Spleen (tissue), 11 donors: ENCODE results near the gene CCPG1. TPM values are rescaled to one million over a fixed set of nuclear protein-coding genes. Genes with fewer than 3 reads are reported as not detected.

Experiments used
- DNase-seq: peaks from one replicate; pipeline ENCODE4 v3.0.0-alpha.2; 2020
- H3K27ac ChIP-seq, 8 donors: fragments of 200-600 bp; sonication (generic) in 7 of 8; 1 replicate in 4 of 8; 2 replicates in 4 of 8; pipeline versions ENCODE4 v1.5.0 to v1.8.0; 2016 to 2021; ENCODE audit warnings: inconsistent platforms in 4 of 8, mild to moderate bottlenecking in 4 of 8, moderate library complexity in 1 of 8
- H3K27me3 ChIP-seq, 7 donors: fragments of 200-600 bp; sonication (generic) in 6 of 7; replicated peaks in 1 of 7; 1 replicate in 4 of 7; 2 replicates in 3 of 7; pipeline versions ENCODE4 v1.5.0 to v1.8.0; 2016 to 2021; ENCODE audit warnings: inconsistent platforms in 3 of 7, mild to moderate bottlenecking in 1 of 7
- H3K36me3 ChIP-seq, 6 donors: fragments of 200-600 bp; sonication (generic) in 5 of 6; 1 replicate in 4 of 6; 2 replicates in 2 of 6; pipeline versions ENCODE4 v1.5.0 to v1.8.0; 2016 to 2021; ENCODE audit warnings: inconsistent platforms in 2 of 6
- H3K4me1 ChIP-seq, 6 donors: fragments of 200-600 bp; sonication (generic) in 5 of 6; 1 replicate in 3 of 6; 2 replicates in 3 of 6; pipeline versions ENCODE4 v1.5.0 to v1.8.0; 2016 to 2021; ENCODE audit warnings: inconsistent platforms in 3 of 6
- H3K4me3 ChIP-seq, 8 donors: fragments of 200-600 bp; sonication (generic) in 7 of 8; 1 replicate in 4 of 8; 2 replicates in 4 of 8; pipeline versions ENCODE4 v1.5.0 to v1.8.0; 2016 to 2021; ENCODE audit warnings: inconsistent platforms in 4 of 8, mild to moderate bottlenecking in 4 of 8, moderate library complexity in 2 of 8
- H3K9me3 ChIP-seq, 8 donors: fragments of 200-600 bp; sonication (generic) in 7 of 8; 1 replicate in 4 of 8; 2 replicates in 4 of 8; pipeline versions ENCODE4 v1.5.0 to v1.8.0; 2016 to 2021; ENCODE audit warnings: inconsistent platforms in 4 of 8
- POLR2A ChIP-seq, 3 donors: fragments of 450-650 bp; IDR thresholded peaks; one replicate each; pipeline ENCODE4 v1.5.1; 2017; ENCODE audit warnings: antibody characterized with exemption in 3 of 3, mild to moderate bottlenecking in 1 of 3
- POLR2AphosphoS5 ChIP-seq, 3 donors: sonication (generic); formaldehyde crosslinking; IDR thresholded peaks; one replicate each; pipeline ENCODE4 v1.5.1; 2017; ENCODE audit warnings: antibody characterized with exemption in 3 of 3
- WGBS, 5 donors: extraction: QIAGEN DNeasy Blood & Tissue Kit in 3 of 5; methylation state at CpG; one replicate each; pipeline versions ENCODE4 v1.1.5 to v1.1.7; 2013 to 2018; 5-methylcytosine and 5-hydroxymethylcytosine counted together
- intact Hi-C: fragments of 100-400 bp; cut with DNase I; formaldehyde crosslinking; loops from one replicate; pipeline ENCODE4 v1.15.0; 2023; ENCODE audit warnings: low total_unique reads
- polyA plus RNA-seq, 3 donors: library from polyadenylated mRNA; stranded (reverse); fragments of 200-250 nt; gene quantifications; one replicate each; pipeline ENCODE4 v1.2.1, GENCODE V29; 2013
- total RNA-seq, 7 donors: library from RNA; depleted of rRNA in 3 of 7; stranded (reverse); fragments of >200 nt in 3 of 7; fragmentation: NEBNext Ultra II Directional in 4 of 7; extraction: Animal tissue kit (Norgen Biotek cat#: 25700) in 4 of 7; gene quantifications; one replicate each; pipeline versions ENCODE4 v1.1.0 to v1.2.1, GENCODE V29; 2016 to 2021
- TF ChIP-seq, protein P1 (sequence below), 11 experiments: fragments of 200-600 bp in 7 of 11; fragments of 450-650 bp in 4 of 11; sonication (generic) in 4 of 11; IDR thresholded peaks in 8 of 11; conservative IDR thresholded peaks in 3 of 11; 1 replicate in 7 of 11; 2 replicates in 4 of 11; pipeline versions ENCODE4 v1.4.0 to v1.8.0; 2016 to 2021; ENCODE audit warnings: antibody characterized with exemption in 11 of 11, inconsistent platforms in 4 of 11, mild to moderate bottlenecking in 1 of 11
- donor health status: healthy with polysubstance abuse.
- donor health status: DM: no; HTN: no; CAD: no; lungs with moderate emphysema.
- donor health status: DM: no; HTN: no; CAD: no.
- donor health status: Bipolar disorder and iron deficiency.
- donor health status: healthy.
- donor health status: DM: no; HTN: no; CAD: no.
- donor health status: DM: yes; HTN: yes; CAD: no.

Gene CCPG1
- total and polyA plus RNA-seq, 10 donors, result 9.5 to 103 (median 65.0) TPM

DNA sequence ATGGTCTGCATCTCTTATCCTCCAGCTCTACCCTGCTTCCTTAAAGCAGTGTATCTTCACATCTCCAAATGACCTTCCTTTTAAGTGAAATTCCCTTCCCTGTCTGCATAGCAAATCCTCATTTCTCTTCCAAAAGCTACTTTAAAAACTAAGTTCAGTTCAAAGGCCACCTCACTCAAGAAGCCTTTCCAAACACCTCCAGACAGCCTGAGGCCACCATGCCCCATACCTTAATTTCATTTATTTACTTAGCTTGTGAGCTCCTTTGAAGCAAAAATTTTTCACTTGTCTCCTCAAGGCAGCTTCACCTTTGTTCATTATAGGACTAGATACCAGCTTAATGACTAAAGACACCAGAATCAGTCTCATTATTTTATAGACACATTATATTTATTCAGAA lies 49.7 kb downstream of the CCPG1 start:
- no peak overlapping the region for H3K4me3 ChIP-seq
- H3K9me3 ChIP-seq, result no peaks in the 10 kb centered on the region
- H3K27ac ChIP-seq, result no peak overlapping the region
- H3K36me3 ChIP-seq, result peaks cover 0 to 100% (median 54%) of the 10 kb centered on the region in 6 donors
- TF ChIP-seq POLR2AphosphoS5 (IDR thresholded peaks at IDR 0.05) (no peak), POLR2A (IDR thresholded peaks at IDR 0.05) (no peak)
- TF ChIP-seq, protein P1, sequence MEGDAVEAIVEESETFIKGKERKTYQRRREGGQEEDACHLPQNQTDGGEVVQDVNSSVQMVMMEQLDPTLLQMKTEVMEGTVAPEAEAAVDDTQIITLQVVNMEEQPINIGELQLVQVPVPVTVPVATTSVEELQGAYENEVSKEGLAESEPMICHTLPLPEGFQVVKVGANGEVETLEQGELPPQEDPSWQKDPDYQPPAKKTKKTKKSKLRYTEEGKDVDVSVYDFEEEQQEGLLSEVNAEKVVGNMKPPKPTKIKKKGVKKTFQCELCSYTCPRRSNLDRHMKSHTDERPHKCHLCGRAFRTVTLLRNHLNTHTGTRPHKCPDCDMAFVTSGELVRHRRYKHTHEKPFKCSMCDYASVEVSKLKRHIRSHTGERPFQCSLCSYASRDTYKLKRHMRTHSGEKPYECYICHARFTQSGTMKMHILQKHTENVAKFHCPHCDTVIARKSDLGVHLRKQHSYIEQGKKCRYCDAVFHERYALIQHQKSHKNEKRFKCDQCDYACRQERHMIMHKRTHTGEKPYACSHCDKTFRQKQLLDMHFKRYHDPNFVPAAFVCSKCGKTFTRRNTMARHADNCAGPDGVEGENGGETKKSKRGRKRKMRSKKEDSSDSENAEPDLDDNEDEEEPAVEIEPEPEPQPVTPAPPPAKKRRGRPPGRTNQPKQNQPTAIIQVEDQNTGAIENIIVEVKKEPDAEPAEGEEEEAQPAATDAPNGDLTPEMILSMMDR (IDR thresholded peaks at IDR 0.05 in 8 of 11, conservative IDR thresholded peaks at IDR 0.05 in 3 of 11), result no peak
- no peaks in the 10 kb centered on the region for H3K27me3 ChIP-seq
- H3K4me1 ChIP-seq, result peaks cover 0 to 5% (median 0%) of the 10 kb centered on the region in 6 donors
- intact Hi-C loops, result no loop called here
- DNase-seq, result no peak

DNA sequence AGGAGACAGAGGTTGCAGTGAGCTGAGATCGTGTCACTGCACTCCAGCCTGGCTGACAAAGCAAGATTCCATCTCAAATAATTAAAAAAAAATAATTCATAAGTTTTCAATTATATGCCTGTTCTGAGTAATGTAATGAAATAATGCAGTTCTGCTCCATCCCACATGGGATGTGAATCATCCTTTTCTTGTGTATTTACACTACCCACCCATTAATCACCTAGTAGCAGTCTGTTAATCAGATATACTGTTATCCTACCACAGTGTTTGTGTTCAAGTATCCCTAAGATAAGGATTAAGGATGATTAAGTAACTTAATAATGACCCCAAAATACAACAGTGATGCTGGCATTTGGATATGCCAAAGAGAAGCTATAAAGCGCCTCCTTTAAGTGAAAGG lies 50.4 kb downstream of the CCPG1 start:
- Histone ChIP-seq H3K4me3 (no peak overlapping the region), H3K36me3 (peaks cover 0 to 100% (median 52%) of the 10 kb centered on the region in 6 donors), H3K9me3 (no peaks in the 10 kb centered on the region), H3K27me3 (no peaks in the 10 kb centered on the region), H3K27ac (no peak overlapping the region), H3K4me1 (peaks cover 0 to 5% (median 0%) of the 10 kb centered on the region in 6 donors)
- intact Hi-C loops, result no loop called here
- TF ChIP-seq POLR2AphosphoS5 (IDR thresholded peaks at IDR 0.05) (no peak), POLR2A (IDR thresholded peaks at IDR 0.05) (no peak)
- TF ChIP-seq, protein P1 (IDR thresholded peaks at IDR 0.05 in 8 of 11, conservative IDR thresholded peaks at IDR 0.05 in 3 of 11), result no peak
- 94 to 100% (median 99%) methylated on average over 2 of the region's 2 CpGs for WGBS, 5 donors
- DNase-seq, result no peak

GRCh38 chr15:55356985-55357585 lies 51.1 kb downstream of the CCPG1 start:
- Histone ChIP-seq H3K4me1 (peaks cover 0 to 5% (median 0%) of the 10 kb centered on the region in 6 donors), H3K27me3 (no peaks in the 10 kb centered on the region), H3K9me3 (no peaks in the 10 kb centered on the region), H3K27ac (no peak overlapping the region), H3K36me3 (peaks cover 0 to 100% (median 49%) of the 10 kb centered on the region in 6 donors), H3K4me3 (no peak overlapping the region)
- TF ChIP-seq, protein P1 (IDR thresholded peaks at IDR 0.05 in 8 of 11, conservative IDR thresholded peaks at IDR 0.05 in 3 of 11), result no peak
- TF ChIP-seq POLR2A (IDR thresholded peaks at IDR 0.05), result no peak
- TF ChIP-seq POLR2AphosphoS5 (IDR thresholded peaks at IDR 0.05), result no peak
- 98% methylated on average over 5 of the region's 5 CpGs for WGBS, 5 donors
- DNase-seq, result no peak
- intact Hi-C loops, result no loop called here

GRCh38 chr15:55353025-55353424 lies 55.1 kb downstream of the CCPG1 start:
- no peaks in the 10 kb centered on the region for H3K9me3 ChIP-seq
- no peaks in the 10 kb centered on the region for H3K27me3 ChIP-seq
- H3K4me1 ChIP-seq, result no peaks in the 10 kb centered on the region
- DNase-seq, result no peak
- H3K4me3 ChIP-seq, result no peak overlapping the region
- intact Hi-C loops, result no loop called here
- no peak for TF ChIP-seq POLR2AphosphoS5 (IDR thresholded peaks at IDR 0.05)
- TF ChIP-seq POLR2A (IDR thresholded peaks at IDR 0.05), result no peak
- TF ChIP-seq, protein P1 (IDR thresholded peaks at IDR 0.05 in 8 of 11, conservative IDR thresholded peaks at IDR 0.05 in 3 of 11), result no peak
- WGBS, 5 donors, result 93 to 98% (median 95%) methylated on average over 2 of the region's 2 CpGs
- peaks cover 0 to 96% (median 32%) of the 10 kb centered on the region in 6 donors for H3K36me3 ChIP-seq
- H3K27ac ChIP-seq, result no peak overlapping the region
